AG08396 (cell line): Measurements from ENCODE around the gene COL19A1.
"Not testable (repeated sequence)": the region's sequence is repeated elsewhere in the genome, so short reads cannot be mapped to it uniquely, and the experiment has no call there.

Experiments used
- DNase-seq: peaks from one replicate; pipeline ENCODE4 v3.0.0; 2012; ENCODE audit warnings: low spot score, mixed read lengths

Gene COL19A1

DNA sequence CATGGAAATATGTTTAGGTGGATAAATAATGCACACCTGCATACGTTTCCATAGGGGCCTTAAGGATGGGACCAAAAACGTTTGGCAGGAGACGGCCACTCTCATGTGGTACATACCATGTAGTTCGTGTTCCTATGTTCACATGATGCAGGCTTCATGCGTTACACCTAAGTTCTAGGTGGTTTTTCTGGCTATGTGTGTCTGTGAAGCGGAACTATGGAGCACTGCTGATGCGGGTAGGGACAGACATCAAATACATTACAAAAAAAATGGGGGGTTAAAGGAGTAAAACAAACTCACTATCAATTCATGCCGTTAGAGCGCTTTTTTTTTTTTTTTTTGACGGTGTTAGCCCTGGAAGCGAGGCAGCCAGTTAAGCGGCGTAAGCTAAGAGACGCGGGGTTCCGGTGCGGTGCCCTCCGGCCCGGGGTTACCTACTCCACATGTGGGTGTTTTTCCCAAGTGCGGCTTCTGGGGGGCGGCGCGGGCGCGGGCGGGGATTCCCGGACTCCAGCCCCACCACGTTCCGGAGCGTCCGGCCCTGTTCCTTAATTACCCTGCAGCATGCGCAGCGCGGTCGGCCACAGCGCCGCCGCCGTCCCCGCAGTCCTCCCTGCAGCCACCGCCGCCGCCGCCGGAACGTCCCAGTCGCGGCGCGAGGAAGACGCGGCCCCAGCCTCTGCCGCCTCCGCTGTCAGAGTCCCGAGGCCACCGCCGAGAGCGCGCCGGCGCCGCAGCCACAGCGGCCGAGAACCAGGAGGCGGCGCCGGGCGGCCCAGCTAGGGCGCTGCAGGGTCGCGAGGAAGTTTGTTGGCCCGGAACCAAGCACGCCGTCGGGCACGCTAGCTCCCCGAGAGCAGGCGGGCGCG lies 648 bp downstream of the COL19A1 start:
- DNase-seq, result peak; percentile 50

DNA sequence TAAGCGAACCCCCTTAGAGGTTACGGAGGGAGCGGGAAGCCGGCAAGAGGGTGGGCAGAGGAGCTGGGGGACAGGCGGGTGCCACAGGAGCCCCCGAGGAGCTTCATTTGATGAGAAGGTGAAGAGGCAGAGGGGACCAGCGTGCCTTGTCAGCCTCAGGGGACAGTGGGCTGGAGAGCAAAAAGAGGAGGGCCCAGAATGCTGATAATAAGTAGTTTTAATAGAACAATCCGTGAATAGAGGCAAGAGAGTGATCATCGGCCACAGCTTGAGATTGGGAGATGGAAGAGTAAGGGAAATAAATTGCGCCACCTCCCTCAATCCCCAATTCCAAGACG lies 1.3 kb downstream of the COL19A1 start:
- DNase-seq, result no peak

DNA sequence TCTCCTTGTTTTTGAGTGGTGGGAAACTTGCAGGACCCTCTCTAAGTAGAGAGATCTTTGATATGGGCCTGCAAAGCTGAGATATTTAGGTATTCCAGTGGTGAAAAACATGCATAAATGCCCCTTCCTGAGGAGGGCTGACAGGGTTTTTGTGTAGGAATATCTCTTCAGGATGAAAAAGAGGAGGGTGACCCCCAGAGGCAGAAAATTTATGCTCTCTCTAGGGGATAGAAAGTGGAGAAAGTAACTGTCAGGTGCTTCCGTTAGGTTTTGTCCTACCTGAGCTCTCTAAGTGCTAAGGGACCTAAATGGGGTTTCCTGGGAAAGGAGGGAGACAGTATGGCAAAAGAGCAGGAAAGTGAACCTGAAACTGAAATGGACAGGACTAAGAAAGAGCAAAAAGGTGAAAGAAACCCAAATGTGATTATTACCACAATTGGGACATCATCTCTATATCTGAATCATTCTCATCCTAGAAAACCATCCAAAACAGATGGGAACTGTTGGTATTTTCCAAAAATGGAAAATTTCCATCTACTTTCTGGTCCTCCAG lies 2.0 kb downstream of the COL19A1 start:
- DNase-seq, result no peak

DNA sequence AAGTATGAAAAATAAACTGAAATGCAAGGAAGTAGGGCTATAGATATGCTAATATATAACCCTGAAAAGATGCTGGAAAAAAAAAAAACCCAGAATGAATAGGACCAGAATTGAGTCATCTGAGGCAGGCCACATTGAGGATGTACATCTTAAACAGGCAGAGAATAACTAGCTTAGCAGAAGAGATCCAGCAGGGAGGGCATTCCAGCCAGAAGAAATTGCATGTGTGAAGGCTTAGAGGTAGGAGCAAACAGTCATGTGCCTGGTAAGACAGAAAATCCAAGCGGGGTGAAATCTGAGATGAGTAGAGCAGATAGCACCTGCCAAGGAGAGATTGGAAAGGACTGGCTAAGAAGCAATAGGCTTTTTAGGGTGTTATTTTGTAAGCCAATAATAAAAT lies 2.6 kb downstream of the COL19A1 start:
- DNase-seq, result no peak

DNA sequence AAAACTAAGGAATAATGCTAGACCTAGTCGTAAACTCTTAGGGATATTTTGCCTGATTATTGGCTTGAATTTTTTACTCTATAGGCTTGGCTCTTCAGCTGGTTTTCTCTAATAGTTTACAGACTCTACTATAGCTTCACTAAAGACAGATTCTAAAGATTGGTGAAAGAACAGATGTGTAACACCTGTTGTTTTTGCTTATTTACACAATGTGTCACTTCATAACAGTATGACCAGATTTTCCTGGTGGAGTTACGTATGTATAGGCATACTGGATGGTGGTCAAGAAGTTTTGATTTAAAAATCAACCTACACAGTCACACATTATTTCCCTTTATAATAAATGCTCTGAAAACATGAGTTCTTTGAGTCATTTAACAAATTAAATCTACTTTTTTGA lies 4.8 kb downstream of the COL19A1 start:
- DNase-seq, result no peak

DNA sequence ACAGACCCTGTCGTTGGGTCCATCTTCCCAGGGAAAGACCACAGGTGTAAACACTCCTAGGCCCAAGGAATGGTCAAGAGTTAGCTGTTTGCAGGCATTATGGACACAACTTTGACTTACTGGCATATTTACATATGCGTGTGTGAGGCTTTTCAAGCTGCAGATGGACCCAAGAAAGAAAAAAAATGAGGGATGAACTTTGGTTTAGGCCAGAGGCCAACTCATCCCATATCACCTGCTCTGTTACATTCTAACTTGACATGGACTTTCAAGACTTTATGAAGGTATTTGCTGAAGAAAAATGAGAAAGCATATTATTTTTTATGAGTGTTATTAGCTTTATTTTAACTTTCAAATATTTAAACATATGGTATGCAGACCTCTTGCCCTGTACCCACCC lies 6.9 kb downstream of the COL19A1 start:
- no peak for DNase-seq

DNA sequence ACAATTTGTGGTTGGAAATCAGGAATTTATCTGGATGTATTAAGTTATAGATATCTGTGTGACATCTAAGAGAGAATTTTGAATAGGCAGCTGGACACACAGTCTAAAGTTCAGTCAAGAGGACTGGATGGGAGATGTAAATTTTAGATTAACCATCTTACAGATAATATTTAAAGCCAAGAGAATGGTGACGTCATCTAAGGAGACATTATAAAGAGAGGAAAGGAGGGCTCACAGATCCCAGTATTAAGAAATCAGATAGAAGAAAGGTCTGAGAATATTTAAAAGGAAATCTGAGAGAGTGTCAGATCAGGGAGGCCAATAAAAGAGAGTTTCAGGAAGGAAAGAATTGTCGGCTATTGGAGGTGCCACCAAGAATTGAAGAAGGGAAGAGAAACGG lies 9.4 kb downstream of the COL19A1 start:
- no peak for DNase-seq

DNA sequence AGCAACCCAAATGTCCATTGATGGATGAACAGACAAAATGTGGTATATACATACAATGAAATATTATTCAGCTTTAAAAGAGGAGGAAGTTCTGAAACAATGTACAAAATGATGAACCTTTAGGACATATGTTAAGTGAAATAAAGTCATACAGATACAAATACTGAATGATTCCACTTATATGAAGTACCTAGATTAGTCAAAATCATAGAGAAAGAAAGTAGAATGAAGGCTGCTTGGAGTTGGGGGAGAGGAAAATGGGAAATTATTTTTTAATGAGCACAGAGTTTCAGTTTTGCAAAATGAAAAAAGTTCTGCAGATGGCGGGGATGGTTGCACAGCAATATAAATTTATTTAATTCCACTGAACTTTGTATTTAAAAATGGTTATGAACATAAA lies 12.4 kb downstream of the COL19A1 start:
- no peak for DNase-seq

DNA sequence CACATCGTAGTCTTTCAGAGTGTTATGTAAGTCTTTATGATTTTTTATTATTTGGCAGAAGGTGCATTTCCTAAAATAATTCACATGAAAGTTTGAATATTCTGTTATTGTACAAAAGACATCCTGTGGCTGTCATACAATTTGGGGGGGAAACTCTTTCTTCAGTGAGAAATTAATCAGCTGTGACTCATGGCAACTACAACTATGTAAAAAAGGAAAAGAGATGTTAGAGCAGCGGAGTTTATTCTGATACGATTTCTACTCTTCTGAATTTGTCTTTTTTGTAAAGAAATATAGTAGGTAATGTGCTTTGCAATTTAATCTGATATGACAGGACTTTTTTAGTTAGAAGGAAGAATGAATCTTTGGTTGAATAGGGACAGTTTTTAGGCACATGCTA lies 14.2 kb downstream of the COL19A1 start:
- DNase-seq, result no peak

DNA sequence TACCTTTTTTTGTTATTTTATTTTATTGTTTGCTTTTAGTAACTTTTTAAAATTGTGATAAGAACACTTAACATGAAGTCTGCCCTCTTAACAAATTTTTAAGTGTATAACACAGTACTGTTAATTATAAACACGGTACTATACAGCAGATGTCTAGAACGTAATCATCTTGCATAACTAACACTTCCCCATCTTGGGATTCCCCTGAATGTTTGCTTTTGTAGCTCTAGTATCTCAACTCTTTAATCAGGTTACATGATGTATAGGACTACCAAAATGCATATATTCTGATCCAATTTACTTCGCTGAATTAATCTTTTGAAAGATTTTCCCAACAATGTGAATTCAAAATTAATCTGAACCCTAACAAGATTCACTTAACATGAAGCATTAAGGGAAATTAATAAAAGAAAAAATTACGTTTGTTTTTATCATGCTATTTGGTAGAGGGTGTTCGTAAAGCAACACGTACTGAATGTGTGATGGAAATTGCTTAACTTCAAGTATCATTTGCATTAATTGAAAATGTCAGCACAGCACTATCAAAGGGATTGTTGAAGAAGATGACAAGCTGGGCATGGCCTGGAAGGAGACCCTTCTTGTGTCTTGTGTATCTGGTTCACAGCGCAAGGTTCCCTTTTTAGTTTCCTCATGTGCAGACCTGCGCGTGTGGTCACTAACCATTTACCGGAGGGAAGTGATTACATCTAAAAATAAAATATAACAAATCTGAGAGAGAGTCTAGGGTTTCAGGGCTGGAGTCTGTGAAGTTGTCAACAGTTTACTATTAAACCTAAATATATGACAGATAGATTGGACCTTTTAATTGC lies 15.2 kb downstream of the COL19A1 start:
- no peak for DNase-seq

DNA sequence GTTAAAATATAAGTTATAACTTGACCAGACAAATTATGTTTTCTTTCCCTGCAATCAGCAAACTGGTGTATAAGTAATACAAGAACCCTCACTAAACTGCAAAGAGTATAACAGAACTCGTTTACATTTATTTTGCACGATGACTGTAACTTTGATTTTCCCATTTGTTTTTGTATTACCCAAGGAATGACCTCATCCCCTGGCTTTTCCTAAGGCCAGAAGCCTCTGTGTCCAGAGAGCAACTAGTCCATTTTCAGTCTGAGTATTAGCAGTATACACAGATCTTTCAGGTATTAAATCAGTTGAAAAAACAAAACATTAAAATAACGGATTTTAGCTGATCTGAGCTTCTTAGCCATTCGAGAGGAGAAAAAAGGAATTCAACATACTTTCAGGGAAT lies 17.2 kb downstream of the COL19A1 start:
- DNase-seq, result no peak

DNA sequence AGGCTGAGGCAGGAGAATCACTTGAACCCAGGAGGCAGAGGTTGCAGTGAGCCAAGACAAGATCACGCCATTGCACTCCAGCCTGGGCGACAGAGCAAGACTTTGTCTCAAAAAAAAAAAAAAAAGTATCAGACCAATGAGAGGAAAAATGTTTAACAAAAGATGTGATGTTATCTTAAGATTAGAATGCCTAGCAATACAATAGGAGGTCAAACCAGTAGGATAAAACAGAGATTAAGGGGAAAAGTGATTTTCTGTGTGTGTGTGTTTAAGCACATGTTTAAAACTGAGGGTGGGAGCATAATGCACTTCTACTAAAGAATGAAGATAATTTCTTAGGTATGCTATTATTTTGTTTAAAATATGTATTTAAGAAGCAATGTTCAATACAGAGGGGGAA lies 17.9 kb downstream of the COL19A1 start:
- DNase-seq, result no peak

DNA sequence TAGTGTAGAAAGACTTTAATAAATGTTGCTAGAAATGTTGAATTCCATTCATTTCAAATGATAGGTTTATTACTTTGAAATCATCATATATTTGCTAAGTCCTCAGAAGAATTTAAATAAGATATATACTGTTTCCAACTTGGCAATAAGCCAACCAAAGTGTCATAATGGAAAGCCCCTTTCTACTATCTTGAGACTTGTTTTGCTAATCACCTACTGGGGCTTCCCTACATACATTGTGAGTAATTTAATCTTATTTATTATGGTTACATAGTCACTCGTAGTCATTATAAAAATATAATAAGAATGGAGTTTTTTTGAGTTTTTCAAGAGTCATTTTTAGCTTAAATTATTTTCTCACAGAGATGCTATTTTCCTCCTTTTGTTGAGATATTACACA lies 20.7 kb downstream of the COL19A1 start:
- no peak for DNase-seq

DNA sequence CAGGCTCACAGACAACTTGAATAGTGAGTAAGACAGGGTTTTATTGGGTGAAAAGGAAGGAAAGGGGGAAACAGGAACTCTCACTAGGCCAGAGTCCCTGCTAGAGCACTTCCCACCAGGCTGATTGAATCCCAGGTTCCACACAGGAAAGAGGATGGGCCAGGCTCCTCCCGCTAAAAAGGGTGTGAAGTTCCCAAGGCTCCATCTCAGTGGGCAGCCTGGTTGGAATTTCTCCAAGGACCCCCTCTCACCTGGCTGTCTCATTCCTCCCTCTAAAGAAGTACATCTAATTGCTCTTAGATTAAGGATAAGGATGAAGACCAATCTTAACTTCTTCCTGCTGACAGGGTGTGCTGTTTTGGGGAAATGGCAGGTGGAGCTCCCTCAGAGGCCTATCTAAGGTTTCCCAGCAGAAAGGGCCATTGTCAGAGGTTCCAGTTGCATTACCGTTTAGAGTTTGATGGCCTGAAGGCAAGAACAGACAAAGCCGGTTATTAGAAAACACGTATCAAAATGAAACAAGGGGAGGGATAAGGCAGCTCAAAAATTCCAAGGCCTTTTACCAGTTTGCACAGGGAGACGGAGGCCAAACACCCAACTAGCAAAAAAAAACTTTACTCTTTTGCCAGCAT lies 21.5 kb downstream of the COL19A1 start:
- DNase-seq, result no peak

DNA sequence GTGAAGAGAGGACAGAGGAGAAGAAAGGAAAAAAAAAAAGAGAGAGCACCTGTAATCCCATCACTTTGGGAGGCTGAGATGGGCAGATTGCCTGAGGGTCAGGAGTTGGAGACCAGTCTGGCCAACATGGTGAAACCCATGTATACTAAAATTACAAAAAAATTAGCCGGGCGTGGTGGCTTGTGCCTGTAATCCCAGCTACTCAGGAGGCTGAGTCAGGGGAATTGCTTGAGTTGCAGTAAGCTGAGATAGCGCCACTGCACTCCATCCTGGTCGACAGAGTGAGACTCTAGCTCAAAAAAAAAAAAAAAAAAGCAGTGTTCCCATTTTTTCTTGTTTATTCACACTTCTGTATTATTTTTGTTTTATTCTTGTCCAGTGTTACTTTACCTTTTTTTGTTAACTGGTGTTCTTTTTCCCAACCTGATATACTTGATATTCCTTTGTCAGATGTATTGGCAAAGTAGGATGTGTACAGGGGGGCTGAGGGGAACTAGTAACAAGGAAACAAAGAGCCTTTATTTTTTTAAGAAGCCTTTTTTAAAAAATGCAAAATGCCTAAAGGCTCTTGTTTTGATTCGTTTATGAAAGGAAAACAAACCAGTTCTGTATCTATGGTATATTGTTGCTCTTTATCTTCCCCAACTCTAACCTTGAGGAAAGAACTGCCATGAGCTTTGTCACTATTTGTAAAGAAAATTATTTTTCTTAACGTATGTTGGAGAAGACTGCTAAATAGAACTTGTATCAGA lies 22.3 kb downstream of the COL19A1 start:
- no peak for DNase-seq

DNA sequence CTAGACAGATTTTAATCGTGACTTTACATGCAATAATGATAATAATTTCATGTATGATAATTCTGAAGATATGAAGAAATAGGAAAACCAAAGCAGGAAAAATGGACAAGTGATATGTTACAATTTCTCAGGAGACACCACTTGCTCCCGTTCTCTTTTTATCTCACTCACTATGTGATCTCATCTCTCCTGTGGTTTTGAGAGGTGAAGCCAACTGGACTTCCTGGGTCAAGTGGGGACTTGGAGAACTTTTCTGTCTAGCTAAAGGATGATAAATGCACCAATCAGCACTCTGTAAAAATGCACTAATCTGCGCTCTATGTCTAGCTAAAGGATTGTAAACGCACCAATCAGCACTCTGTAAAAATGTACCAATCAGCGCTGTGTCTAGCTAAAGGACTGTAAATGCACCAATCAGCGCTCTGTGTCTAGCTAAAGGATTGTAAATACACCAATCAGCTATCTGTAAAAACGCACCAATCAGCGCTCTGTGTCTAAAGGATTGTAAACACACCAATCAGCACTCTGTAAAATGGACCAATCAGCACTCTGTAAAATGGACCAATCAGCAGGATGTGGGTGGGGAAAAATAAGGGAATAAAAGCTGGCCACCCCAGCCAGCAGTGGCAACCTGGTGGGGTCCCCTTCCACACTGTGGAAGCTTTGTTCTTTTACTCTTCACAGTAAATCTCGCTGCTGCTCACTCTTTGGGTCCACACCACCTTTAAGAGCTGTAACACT lies 23.0 kb downstream of the COL19A1 start:
- DNase-seq, result not testable (repeated sequence)

DNA sequence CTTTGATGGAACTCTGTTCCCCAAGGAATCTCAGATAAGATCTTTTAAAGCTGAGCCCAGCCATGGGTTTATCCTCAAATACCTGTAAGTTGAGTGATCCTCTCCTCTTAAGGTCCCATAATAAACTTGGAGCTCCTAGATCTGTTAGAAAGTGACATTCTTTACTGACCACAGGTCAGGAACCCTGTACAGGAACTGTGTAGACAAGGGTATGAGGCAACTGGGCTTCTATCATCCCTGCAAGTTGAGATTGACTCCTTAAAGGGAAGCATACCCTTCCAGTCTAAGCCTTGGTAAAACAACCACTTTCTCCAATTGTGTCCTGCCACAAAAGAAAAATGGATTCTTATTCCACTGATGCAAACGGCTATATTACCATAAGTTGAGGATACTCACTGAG lies 26.2 kb downstream of the COL19A1 start:
- DNase-seq, result not testable (repeated sequence)

DNA sequence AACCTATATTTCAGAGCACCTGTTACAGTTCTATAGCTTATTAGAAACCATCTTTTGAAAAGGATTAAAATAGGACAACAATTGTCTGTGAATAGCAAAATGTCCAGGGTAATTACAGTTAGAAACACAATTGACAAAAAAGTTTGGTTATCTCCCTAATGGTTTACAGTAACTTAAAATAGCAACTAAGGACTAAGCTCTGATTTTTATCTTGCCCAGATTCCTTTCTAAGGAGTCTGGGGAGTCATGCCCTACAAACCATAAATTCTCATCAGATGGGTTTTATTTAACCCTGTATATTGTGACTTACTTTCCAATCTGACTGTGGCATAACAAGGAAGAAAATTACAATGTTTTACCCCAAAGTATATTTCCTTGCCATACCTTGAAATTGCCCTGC lies 26.9 kb downstream of the COL19A1 start:
- not testable (repeated sequence) for DNase-seq

DNA sequence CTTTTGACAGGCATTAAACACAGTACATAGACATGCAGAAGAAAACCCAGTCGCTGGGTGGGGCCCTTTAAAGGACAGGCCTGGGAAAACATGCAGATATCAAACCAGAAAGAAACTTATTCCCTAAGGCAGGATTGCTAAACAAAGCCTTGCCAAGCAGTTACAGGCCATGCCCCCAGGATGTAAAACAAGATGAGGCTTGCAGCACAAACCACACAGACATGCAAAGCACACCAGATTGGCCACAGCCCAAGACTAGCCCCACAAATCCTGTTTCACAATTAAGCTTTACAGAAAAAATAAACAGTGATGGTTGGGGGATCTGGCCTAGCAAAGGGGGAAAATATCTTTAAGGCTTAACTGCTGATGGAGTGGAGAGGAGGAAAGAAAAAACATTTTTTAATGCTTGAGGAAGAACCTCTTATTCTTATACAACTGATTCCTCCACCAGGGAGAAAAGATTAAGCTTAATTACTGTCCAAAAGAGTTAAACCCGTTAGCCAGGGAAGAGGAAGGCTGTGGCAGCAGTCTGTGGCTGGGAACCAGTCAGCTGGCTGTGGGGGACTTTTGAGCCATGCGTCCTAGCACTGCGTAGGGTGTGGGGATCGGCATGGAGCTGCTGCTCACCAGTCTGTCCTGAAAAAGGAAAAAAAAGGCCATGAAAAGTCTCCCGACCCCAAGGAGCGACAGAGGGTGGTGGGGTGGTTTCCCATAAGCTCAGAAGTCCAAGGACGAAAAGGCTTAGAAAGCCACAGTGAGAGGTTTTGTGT lies 28.4 kb downstream of the COL19A1 start:
- no peak for DNase-seq

DNA sequence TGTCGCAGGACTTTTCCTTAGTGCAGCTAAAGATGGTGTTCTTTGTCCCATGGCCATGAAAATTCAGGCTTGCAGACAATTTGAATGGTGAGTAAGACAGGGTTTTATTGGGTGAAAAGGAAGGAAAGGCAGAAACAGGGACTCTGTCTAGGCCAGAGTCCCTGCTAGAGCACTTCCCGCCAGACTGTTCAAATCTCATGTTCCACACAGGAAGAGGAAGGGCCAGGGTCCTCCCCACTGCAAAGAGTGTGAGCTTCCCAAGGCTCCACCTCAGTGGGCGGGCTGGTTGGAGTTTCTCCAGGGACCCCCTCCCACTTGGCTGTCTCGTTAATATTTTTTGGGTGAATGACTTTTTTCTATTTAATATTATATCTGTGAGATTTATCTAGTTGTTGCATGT lies 29.0 kb downstream of the COL19A1 start:
- DNase-seq, result no peak
